B cell (primary cell): ENCODE data around the gene SLC12A7. TPM values are rescaled to one million over a fixed set of nuclear protein-coding genes. Genes with fewer than 3 reads are reported as not detected.

Experiments
- ATAC-seq: fragments of 200-7000 bp; cut with Tn5 transposase; one replicate; pipeline ENCODE4 v1.10.0; 2021; ENCODE audit warnings: low read depth, mild to moderate bottlenecking, moderate number of reproducible peaks, moderate library complexity
- CTCF ChIA-PET: fragments of 350-600 bp; sonication (Branson Sonifier 250); formaldehyde crosslinking; loops from one replicate; lab custom pipeline; 2021; ENCODE audit warnings: antibody characterized with exemption, inconsistent platforms; lab: Charles Lee
- POLR2A ChIA-PET: fragments of 350-600 bp; sonication (Branson Sonifier 250); formaldehyde crosslinking; loops from one replicate; lab custom pipeline; 2021; ENCODE audit warnings: antibody characterized with exemption; lab: Charles Lee
- DNase-seq: peaks from one replicate; pipeline ENCODE4 v3.0.0; 2013
- H2AFZ ChIP-seq: 2 replicates; pipeline ENCODE4 v1.6.1; 2012; ENCODE audit warnings: mild to moderate bottlenecking, low read depth, low read length; ENCODE audit not compliant: insufficient read depth, poor library complexity, severe bottlenecking
- H3K27ac ChIP-seq, 2 donors: 1 replicate in 1 of 2; 2 replicates in 1 of 2; pipeline ENCODE4 v1.5.1; 2012 to 2013; ENCODE audit warnings: low read length in 2 of 2, mild to moderate bottlenecking in 2 of 2, moderate library complexity in 1 of 2
- H3K27me3 ChIP-seq, 4 experiments: fragments of 200-600 bp in 1 of 4; sonication (generic) in 1 of 4; replicated peaks in 1 of 4; 1 replicate in 2 of 4; 2 replicates in 2 of 4; pipeline versions ENCODE4 v1.6.1 to v1.7.0; 2013 to 2016; ENCODE audit warnings: low read length in 3 of 4, mild to moderate bottlenecking in 2 of 4, mixed read lengths in 1 of 4, moderate library complexity in 1 of 4; ENCODE audit not compliant: insufficient read depth in 4 of 4, control insufficient read depth in 3 of 4; ENCODE audit errors: control extremely low read depth in 1 of 4
- H3K36me3 ChIP-seq, 2 experiments: replicated peaks in 1 of 2; 1 replicate in 1 of 2; 2 replicates in 1 of 2; pipeline versions ENCODE4 v1.6.1 to v1.7.1; 2013; ENCODE audit warnings: low read length in 1 of 2; ENCODE audit not compliant: insufficient read depth in 2 of 2, control insufficient read depth in 1 of 2; ENCODE audit errors: control extremely low read depth in 1 of 2, extremely low read depth in 1 of 2
- H3K4me1 ChIP-seq, 2 donors: fragments of 200-600 bp in 1 of 2; sonication (generic) in 1 of 2; 1 replicate in 1 of 2; 2 replicates in 1 of 2; pipeline versions ENCODE4 v1.5.1 to v1.6.1; 2013 to 2017; ENCODE audit warnings: low read length in 2 of 2; ENCODE audit not compliant: control insufficient read depth in 2 of 2, insufficient read depth in 2 of 2
- H3K4me2 ChIP-seq: replicated peaks from 2 replicates; pipeline ENCODE3; 2012; ENCODE audit warnings: mild to moderate bottlenecking, low read depth, low read length; ENCODE audit not compliant: poor library complexity, severe bottlenecking
- H3K4me3 ChIP-seq, 5 experiments: fragments of 200-600 bp in 1 of 5; sonication (generic) in 1 of 5; 1 replicate in 3 of 5; 2 replicates in 2 of 5; pipeline versions ENCODE4 v1.5.1 to v1.7.0; 2011 to 2016; ENCODE audit warnings: low read length in 4 of 5, mild to moderate bottlenecking in 4 of 5, low read depth in 2 of 5, control low read depth in 1 of 5, moderate library complexity in 1 of 5; ENCODE audit not compliant: insufficient read depth in 1 of 5; ENCODE audit errors: control extremely low read depth in 1 of 5, extremely low read depth in 1 of 5
- H3K79me2 ChIP-seq: fragments of 200-600 bp; sonication (generic); one replicate; pipeline ENCODE4 v1.6.0; 2016; ENCODE audit warnings: low read length; ENCODE audit not compliant: control insufficient read depth, insufficient read depth
- H3K9ac ChIP-seq: fragments of 200-600 bp; sonication (generic); 2 replicates; pipeline ENCODE4 v1.6.1; 2017; ENCODE audit warnings: mild to moderate bottlenecking, low read length, moderate library complexity
- H3K9me3 ChIP-seq, 3 donors: one replicate each; pipeline versions ENCODE4 v1.6.1 to v1.7.1; 2013; ENCODE audit warnings: low read length in 2 of 3; ENCODE audit not compliant: control insufficient read depth in 2 of 3, insufficient read depth in 1 of 3; ENCODE audit errors: control extremely low read depth in 1 of 3
- H4K20me1 ChIP-seq: 2 replicates; pipeline ENCODE4 v1.6.0; 2012; ENCODE audit warnings: mild to moderate bottlenecking, low read length; ENCODE audit not compliant: insufficient read depth, control insufficient read depth, poor library complexity, severe bottlenecking
- H3K27ac Mint-ChIP-seq: one replicate; pipeline ENCODE4 v1.8.0; 2021; ENCODE audit warnings: mixed read lengths
- H3K27me3 Mint-ChIP-seq: one replicate; pipeline ENCODE4 v1.8.0; 2021; ENCODE audit warnings: mixed read lengths
- H3K4me1 Mint-ChIP-seq: one replicate; pipeline ENCODE4 v1.8.0; 2021; ENCODE audit warnings: mixed read lengths
- H3K4me3 Mint-ChIP-seq: one replicate; pipeline ENCODE4 v1.8.0; 2021; ENCODE audit warnings: mixed read lengths
- H3K9me3 Mint-ChIP-seq: one replicate; pipeline ENCODE4 v1.8.0; 2022; ENCODE audit warnings: mixed read lengths; ENCODE audit not compliant: insufficient read depth
- CTCF ChIP-seq: fragments of 200-600 bp; IDR thresholded peaks from one replicate; pipeline ENCODE4 v1.8.0; 2022; ENCODE audit warnings: antibody characterized with exemption, mild to moderate bottlenecking
- EZH2 ChIP-seq: IDR thresholded peaks from 2 replicates; pipeline ENCODE4 v1.6.1; 2012; ENCODE audit warnings: borderline replicate concordance, low read depth, mild to moderate bottlenecking, moderate library complexity, low read length; ENCODE audit not compliant: insufficient read depth, poor library complexity, severe bottlenecking
- WGBS: methylation state at CpG from one replicate; pipeline ENCODE4 v1.1.5; 2013; ENCODE audit warnings: missing lambda C conversion rate; ENCODE audit not compliant: insufficient coverage; 5-methylcytosine and 5-hydroxymethylcytosine counted together
- intact Hi-C: fragments of 100-400 bp; cut with micrococcal nuclease; formaldehyde crosslinking; loops from one replicate; pipeline ENCODE4 v1.10.0; 2022
- polyA plus RNA-seq: library from polyadenylated mRNA; depleted of rRNA; stranded (reverse); fragments of >200 nt; gene quantifications from 2 replicates; pipeline ENCODE4 v1.2.3, GENCODE V29; 2012
- total RNA-seq, 2 donors: library from RNA; stranded (reverse); fragments of 120-200 nt in 1 of 2; gene quantifications; 1 replicate in 1 of 2; 2 replicates in 1 of 2; pipeline versions ENCODE4 v1.2.3 to v1.2.4, GENCODE V29; 2013 to 2022

The SLC12A7 gene
- total and polyA plus RNA-seq, 2 donors (not counting 1 experiment from before 2014, with no cell fraction given): 25.5 to 34.4 TPM

GRCh38 chr5:1156033-1156753 lies 44.3 kb upstream of the SLC12A7 start:
- peaks cover 28% of the 10 kb centered on the region for H3K27me3 Mint-ChIP-seq
- H2AFZ ChIP-seq: peak overlapping the region; percentile 40
- DNase-seq: no peak
- H3K4me1 ChIP-seq: peaks cover 41 to 46% of the 10 kb centered on the region in 2 donors
- no peak overlapping the region for H3K27ac ChIP-seq
- no peak for ATAC-seq
- CTCF ChIA-PET: interaction anchor here (0.9 kb wide), 1 partner anchor 26 kb away, joined by 3 read pairs; no protein-coding TSS in a partner anchor
- peaks cover 3% of the 10 kb centered on the region for H3K9me3 Mint-ChIP-seq
- peak overlapping the region in 3 of 5 experiments; percentile 8 to 52 (median 42) for H3K4me3 ChIP-seq
- H3K79me2 ChIP-seq: no peaks in the 10 kb centered on the region
- peak overlapping the region; percentile 81 for H3K4me2 ChIP-seq
- H3K4me1 Mint-ChIP-seq: peaks cover 42% of the 10 kb centered on the region
- H4K20me1 ChIP-seq: no peaks in the 10 kb centered on the region
- H3K9ac ChIP-seq: no peak overlapping the region
- H3K27me3 ChIP-seq: peaks cover 0 to 33% (median 10%) of the 10 kb centered on the region in 4 experiments
- no peak for TF ChIP-seq CTCF
- no peak for TF ChIP-seq EZH2
- peaks cover 0 to 21% (median 0%) of the 10 kb centered on the region in 3 donors for H3K9me3 ChIP-seq
- no peaks in the 10 kb centered on the region for H3K36me3 ChIP-seq
- intact Hi-C loops: no loop called here
- WGBS: 20% methylated on average over 50 of the region's 51 CpGs
- POLR2A ChIA-PET: no interaction called here
- peak overlapping the region; percentile 27 for H3K4me3 Mint-ChIP-seq
- H3K27ac Mint-ChIP-seq: no peak overlapping the region
